ENCODE data around the gene OR5F1.

OR5F1 gene

GRCh38 chr11:55994525-55994924, at the start of gene OR5F1:
OR5F1 (minus strand) TSS chr11:55994625; CDS start chr11:55994625, 0 bp downstream.
- DNase-seq (ENCODE audit: low read depth) = no peak

GRCh38 chr11:56027354-56027753, 32.9 kb upstream of the OR5F1 start, which contains the start of gene OR5AS1:
OR5AS1 (plus strand) TSS chr11:56027654; CDS start chr11:56030419, 2,765 bp downstream.
- no peak for DNase-seq (ENCODE audit: low read depth)

GRCh38 chr11:56013805-56014204, 19.4 kb upstream of the OR5F1 start:
- DNase-seq (ENCODE audit: low read depth) = no peak

GRCh38 chr11:56010716-56011115, 16.3 kb upstream of the OR5F1 start:
- DNase-seq (ENCODE audit: low read depth) = no peak

- no peak for DNase-seq (ENCODE audit: low read depth)
Measured at GRCh38 chr11:55970935-55971334, 23.5 kb downstream of the OR5F1 start.

- no peak for DNase-seq (ENCODE audit: low read depth)
Measured at GRCh38 chr11:55969845-55970244, 24.6 kb downstream of the OR5F1 start, which contains the start of gene OR10AG1. OR10AG1 (minus strand) TSS chr11:55969945; CDS start chr11:55969907, 38 bp downstream.

- DNase-seq (ENCODE audit: low read depth) = no peak
Measured at GRCh38 chr11:55967914-55968313, 26.5 kb downstream of the OR5F1 start.

- DNase-seq (ENCODE audit: low read depth) = no peak
Measured at GRCh38 chr11:55966391-55966790, 28.0 kb downstream of the OR5F1 start.

- no peak for DNase-seq (ENCODE audit: low read depth)
Measured at GRCh38 chr11:55956521-55956920, 37.9 kb downstream of the OR5F1 start.

- DNase-seq (ENCODE audit: low read depth) = no peak
Measured at GRCh38 chr11:55949330-55949729, 45.1 kb downstream of the OR5F1 start.

All from T-helper 22 cell (primary cell).